ENCODE measurements around the gene ENTHD1.
"Not testable (repeated sequence)": the region's sequence is repeated elsewhere in the genome, so short reads cannot be mapped to it uniquely, and the experiment has no call there.

The ENTHD1 gene

GRCh38 chr22:39871008-39871798 is 22.4 kb downstream of the ENTHD1 start:
- Histone ChIP-seq H2AFZ (ENCODE audit: low read depth) (no peak overlapping the region), H3K4me1 (ENCODE audit: low read depth, poor library complexity, severe bottlenecking) (no peaks in the 10 kb centered on the region), H3K27ac (no peak overlapping the region), H3K27me3 (ENCODE audit: insufficient read depth, low read depth) (no peaks in the 10 kb centered on the region; the same call in 1 of the 2 replicates), H3K4me3 (IDR thresholded peaks at IDR 0.05; ENCODE audit: insufficient read depth, low read depth, low read length) (no peak overlapping the region), H3K4me2 (no peak overlapping the region), H3K9ac (no peak overlapping the region), H4K20me1 (ENCODE audit: insufficient read depth) (no peaks in the 10 kb centered on the region), H3K36me3 (ENCODE audit: insufficient read depth) (no peaks in the 10 kb centered on the region), H3K79me2 (ENCODE audit: insufficient read depth, low read depth) (no peaks in the 10 kb centered on the region)
- no peak for TF ChIP-seq CTCF (conservative IDR thresholded peaks at IDR 0.05; ENCODE audit: low read depth, low read length)

GRCh38 chr22:39869797-39870196 is 23.8 kb downstream of the ENTHD1 start:
- not testable (repeated sequence) for H3K27me3 ChIP-seq (ENCODE audit: insufficient read depth, low read depth); H3K79me2 ChIP-seq (ENCODE audit: insufficient read depth, low read depth); H3K27ac ChIP-seq; H3K9ac ChIP-seq; H3K36me3 ChIP-seq (ENCODE audit: insufficient read depth); H3K4me2 ChIP-seq; H3K4me1 ChIP-seq (ENCODE audit: low read depth, poor library complexity, severe bottlenecking); H2AFZ ChIP-seq (ENCODE audit: low read depth); H4K20me1 ChIP-seq (ENCODE audit: insufficient read depth); H3K4me3 ChIP-seq (IDR thresholded peaks at IDR 0.05; ENCODE audit: insufficient read depth, low read depth, low read length)

- Histone ChIP-seq H3K4me3 (IDR thresholded peaks at IDR 0.05; ENCODE audit: insufficient read depth, low read depth, low read length) (no peak overlapping the region), H3K27ac (no peak overlapping the region), H3K36me3 (ENCODE audit: insufficient read depth) (no peaks in the 10 kb centered on the region), H3K4me1 (ENCODE audit: low read depth, poor library complexity, severe bottlenecking) (no peaks in the 10 kb centered on the region), H4K20me1 (ENCODE audit: insufficient read depth) (no peaks in the 10 kb centered on the region), H2AFZ (ENCODE audit: low read depth) (no peak overlapping the region), H3K9ac (no peak overlapping the region), H3K4me2 (no peak overlapping the region), H3K79me2 (ENCODE audit: insufficient read depth, low read depth) (no peaks in the 10 kb centered on the region), H3K27me3 (ENCODE audit: insufficient read depth, low read depth) (no peaks in the 10 kb centered on the region; the same call in 1 of the 2 replicates)
- TF ChIP-seq CTCF (conservative IDR thresholded peaks at IDR 0.05; ENCODE audit: low read depth, low read length), result no peak
These were observed 24.8 kb downstream of the ENTHD1 start for GRCh38 chr22:39868741-39869140.

- Histone ChIP-seq H2AFZ (ENCODE audit: low read depth) (no peak overlapping the region), H3K4me1 (ENCODE audit: low read depth, poor library complexity, severe bottlenecking) (no peaks in the 10 kb centered on the region), H3K27ac (no peak overlapping the region), H3K27me3 (ENCODE audit: insufficient read depth, low read depth) (no peaks in the 10 kb centered on the region), H3K9ac (no peak overlapping the region), H4K20me1 (ENCODE audit: insufficient read depth) (no peaks in the 10 kb centered on the region), H3K36me3 (ENCODE audit: insufficient read depth) (no peaks in the 10 kb centered on the region), H3K79me2 (ENCODE audit: insufficient read depth, low read depth) (no peaks in the 10 kb centered on the region), H3K4me2 (no peak overlapping the region), H3K4me3 (IDR thresholded peaks at IDR 0.05; ENCODE audit: insufficient read depth, low read depth, low read length) (no peak overlapping the region)
- TF ChIP-seq CTCF (conservative IDR thresholded peaks at IDR 0.05; ENCODE audit: low read depth, low read length), result no peak
These were observed 33.5 kb downstream of the ENTHD1 start for GRCh38 chr22:39859903-39860588.

- no peaks in the 10 kb centered on the region for H4K20me1 ChIP-seq (ENCODE audit: insufficient read depth)
- no peak overlapping the region for H3K9ac ChIP-seq
- H3K4me2 ChIP-seq, result no peak overlapping the region
- no peak overlapping the region for H2AFZ ChIP-seq (ENCODE audit: low read depth)
- no peaks in the 10 kb centered on the region for H3K27me3 ChIP-seq (ENCODE audit: insufficient read depth, low read depth)
- no peak overlapping the region for H3K27ac ChIP-seq
- no peaks in the 10 kb centered on the region for H3K36me3 ChIP-seq (ENCODE audit: insufficient read depth)
- H3K4me1 ChIP-seq (ENCODE audit: low read depth, poor library complexity, severe bottlenecking), result no peaks in the 10 kb centered on the region
- H3K4me3 ChIP-seq (IDR thresholded peaks at IDR 0.05; ENCODE audit: insufficient read depth, low read depth, low read length), result no peak overlapping the region
- H3K79me2 ChIP-seq (ENCODE audit: insufficient read depth, low read depth), result no peaks in the 10 kb centered on the region
- no peak for TF ChIP-seq CTCF (conservative IDR thresholded peaks at IDR 0.05; ENCODE audit: low read depth, low read length)
These were observed 37.0 kb downstream of the ENTHD1 start for GRCh38 chr22:39856588-39856987.
